ENCODE measurements around the gene CASKIN2.
A peak's percentile ranks its signal among the peaks of the same experiment; 100 is the strongest.

CASKIN2 gene

GRCh38 chr17:75473246-75473645, 42.1 kb downstream of the CASKIN2 start:
- no peak overlapping the region for H3K4me3 ChIP-seq (ENCODE audit: low read length)
- no peaks in the 10 kb centered on the region for H4K20me1 ChIP-seq (ENCODE audit: control insufficient read depth, insufficient read depth, low read depth, low read length)
- peaks cover 10% of the 10 kb centered on the region for H3K4me1 ChIP-seq (ENCODE audit: control insufficient read depth, low read length)
- H3K9me3 ChIP-seq (ENCODE audit: control insufficient read depth, insufficient read depth, low read length): no peaks in the 10 kb centered on the region
- no peaks in the 10 kb centered on the region for H3K27me3 ChIP-seq (ENCODE audit: control insufficient read depth, low read length)
- no peak overlapping the region for H3K27ac ChIP-seq (ENCODE audit: low read depth, low read length)
- H3K79me2 ChIP-seq (ENCODE audit: control insufficient read depth, low read length): peaks cover 2% of the 10 kb centered on the region; the same call in 1 of the 2 replicates
- H3K36me3 ChIP-seq (ENCODE audit: control insufficient read depth, low read length): peaks cover 8% of the 10 kb centered on the region
- TF ChIP-seq EZH2phosphoT487 (IDR thresholded peaks at IDR 0.05; ENCODE audit: borderline replicate concordance, low read length): no peak
- TF ChIP-seq, protein P1, sequence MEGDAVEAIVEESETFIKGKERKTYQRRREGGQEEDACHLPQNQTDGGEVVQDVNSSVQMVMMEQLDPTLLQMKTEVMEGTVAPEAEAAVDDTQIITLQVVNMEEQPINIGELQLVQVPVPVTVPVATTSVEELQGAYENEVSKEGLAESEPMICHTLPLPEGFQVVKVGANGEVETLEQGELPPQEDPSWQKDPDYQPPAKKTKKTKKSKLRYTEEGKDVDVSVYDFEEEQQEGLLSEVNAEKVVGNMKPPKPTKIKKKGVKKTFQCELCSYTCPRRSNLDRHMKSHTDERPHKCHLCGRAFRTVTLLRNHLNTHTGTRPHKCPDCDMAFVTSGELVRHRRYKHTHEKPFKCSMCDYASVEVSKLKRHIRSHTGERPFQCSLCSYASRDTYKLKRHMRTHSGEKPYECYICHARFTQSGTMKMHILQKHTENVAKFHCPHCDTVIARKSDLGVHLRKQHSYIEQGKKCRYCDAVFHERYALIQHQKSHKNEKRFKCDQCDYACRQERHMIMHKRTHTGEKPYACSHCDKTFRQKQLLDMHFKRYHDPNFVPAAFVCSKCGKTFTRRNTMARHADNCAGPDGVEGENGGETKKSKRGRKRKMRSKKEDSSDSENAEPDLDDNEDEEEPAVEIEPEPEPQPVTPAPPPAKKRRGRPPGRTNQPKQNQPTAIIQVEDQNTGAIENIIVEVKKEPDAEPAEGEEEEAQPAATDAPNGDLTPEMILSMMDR (IDR thresholded peaks at IDR 0.05; ENCODE audit: low read depth, low read length, poor library complexity, severe bottlenecking): no peak
- no peak overlapping the region for H3K4me2 ChIP-seq (ENCODE audit: low read length)
- H3F3A ChIP-seq (ENCODE audit: control insufficient read depth, insufficient read depth): no peaks in the 10 kb centered on the region
- no peaks in the 10 kb centered on the region for H3K9me2 ChIP-seq (replicated peaks; ENCODE audit: control insufficient read depth, low read length)

- TF ChIP-seq, protein P1 (IDR thresholded peaks at IDR 0.05; ENCODE audit: low read depth, low read length, poor library complexity, severe bottlenecking): no peak
- no peak for TF ChIP-seq EZH2phosphoT487 (IDR thresholded peaks at IDR 0.05; ENCODE audit: borderline replicate concordance, low read length)
- Histone ChIP-seq H3K36me3 (ENCODE audit: control insufficient read depth, low read length) (peaks cover 8% of the 10 kb centered on the region), H4K20me1 (ENCODE audit: control insufficient read depth, insufficient read depth, low read depth, low read length) (no peaks in the 10 kb centered on the region), H3K27me3 (ENCODE audit: control insufficient read depth, low read length) (no peaks in the 10 kb centered on the region), H3K27ac (ENCODE audit: low read depth, low read length) (no peak overlapping the region), H3K4me2 (ENCODE audit: low read length) (peak overlapping the region; percentile 30; the same call in 1 of the 2 replicates), H3K79me2 (ENCODE audit: control insufficient read depth, low read length) (peaks cover 2% of the 10 kb centered on the region; the same call in 1 of the 2 replicates), H3K9me2 (replicated peaks; ENCODE audit: control insufficient read depth, low read length) (no peaks in the 10 kb centered on the region), H3F3A (ENCODE audit: control insufficient read depth, insufficient read depth) (no peaks in the 10 kb centered on the region), H3K9me3 (ENCODE audit: control insufficient read depth, insufficient read depth, low read length) (no peaks in the 10 kb centered on the region), H3K4me3 (ENCODE audit: low read length) (no peak overlapping the region), H3K4me1 (ENCODE audit: control insufficient read depth, low read length) (peaks cover 10% of the 10 kb centered on the region)
These were observed 43.2 kb downstream of the CASKIN2 start for GRCh38 chr17:75472119-75472518.

- H4K20me1 ChIP-seq (ENCODE audit: control insufficient read depth, insufficient read depth, low read depth, low read length): no peaks in the 10 kb centered on the region
- no peak for TF ChIP-seq EZH2phosphoT487 (IDR thresholded peaks at IDR 0.05; ENCODE audit: borderline replicate concordance, low read length)
- TF ChIP-seq, protein P1 (IDR thresholded peaks at IDR 0.05; ENCODE audit: low read depth, low read length, poor library complexity, severe bottlenecking): no peak
- H3K4me2 ChIP-seq (ENCODE audit: low read length): no peak overlapping the region
- no peak overlapping the region for H3K27ac ChIP-seq (ENCODE audit: low read depth, low read length)
- peaks cover 4% of the 10 kb centered on the region for H3K79me2 ChIP-seq (ENCODE audit: control insufficient read depth, low read length)
- H3F3A ChIP-seq (ENCODE audit: control insufficient read depth, insufficient read depth): no peaks in the 10 kb centered on the region
- no peak overlapping the region for H3K4me3 ChIP-seq (ENCODE audit: low read length)
- H3K4me1 ChIP-seq (ENCODE audit: control insufficient read depth, low read length): peaks cover 10% of the 10 kb centered on the region
- no peaks in the 10 kb centered on the region for H3K9me2 ChIP-seq (replicated peaks; ENCODE audit: control insufficient read depth, low read length)
- H3K36me3 ChIP-seq (ENCODE audit: control insufficient read depth, low read length): peaks cover 8% of the 10 kb centered on the region
- no peaks in the 10 kb centered on the region for H3K27me3 ChIP-seq (ENCODE audit: control insufficient read depth, low read length)
- no peaks in the 10 kb centered on the region for H3K9me3 ChIP-seq (ENCODE audit: control insufficient read depth, insufficient read depth, low read length)
These were observed 44.1 kb downstream of the CASKIN2 start for GRCh38 chr17:75471207-75471606.
